ENCODE measurements around the gene MYBPC3. TPM values are rescaled to one million over a fixed set of nuclear protein-coding genes. Genes with fewer than 3 reads are reported as not detected.
"Not testable (repeated sequence)": the region's sequence is repeated elsewhere in the genome, so short reads cannot be mapped to it uniquely, and the experiment has no call there.

MYBPC3 gene
- total RNA-seq, 1 experiment from 2014 or later: not detected

DNA sequence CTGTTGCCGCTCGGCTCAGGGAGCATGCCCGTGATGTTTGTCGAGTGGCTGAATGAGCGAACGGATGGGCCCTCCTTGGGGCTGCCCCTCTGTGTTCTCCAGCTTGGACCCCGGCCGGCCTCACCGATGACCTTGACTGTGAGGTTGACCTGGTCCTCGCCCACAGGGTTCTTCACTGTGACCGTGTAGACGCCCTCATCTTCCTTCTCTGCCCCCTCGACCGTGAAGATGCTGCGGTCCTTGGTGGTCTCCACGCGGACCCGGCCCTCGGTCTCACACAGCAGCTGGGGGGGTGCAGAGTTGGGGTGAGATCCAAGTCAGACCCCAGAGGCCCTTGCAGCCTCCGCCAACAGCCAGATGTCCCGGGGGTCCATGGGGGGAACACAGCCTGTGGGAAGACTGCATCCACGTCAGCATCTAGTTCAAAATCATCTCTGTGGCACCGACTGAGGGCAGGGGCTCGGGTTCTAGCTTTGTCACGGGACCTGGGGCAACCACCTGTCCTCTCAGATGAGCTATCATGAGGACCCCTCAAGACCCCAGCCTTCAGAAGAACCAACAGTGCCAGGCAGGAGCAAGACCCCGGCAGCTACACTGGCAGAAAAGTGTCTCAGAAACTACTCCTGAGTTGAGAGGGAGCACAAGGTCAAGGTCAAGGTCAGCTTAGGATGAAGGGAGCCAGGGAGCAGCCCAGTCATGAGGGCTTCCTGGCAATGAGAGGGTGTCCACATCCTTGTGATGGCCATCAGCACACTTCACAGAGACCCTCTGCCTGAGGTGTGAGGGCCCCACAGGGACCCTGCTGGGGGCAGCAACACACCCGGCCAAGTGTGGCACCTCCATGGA is 13.9 kb downstream of the MYBPC3 start:
- no peak for DNase-seq (ENCODE audit: low read depth)

DNA sequence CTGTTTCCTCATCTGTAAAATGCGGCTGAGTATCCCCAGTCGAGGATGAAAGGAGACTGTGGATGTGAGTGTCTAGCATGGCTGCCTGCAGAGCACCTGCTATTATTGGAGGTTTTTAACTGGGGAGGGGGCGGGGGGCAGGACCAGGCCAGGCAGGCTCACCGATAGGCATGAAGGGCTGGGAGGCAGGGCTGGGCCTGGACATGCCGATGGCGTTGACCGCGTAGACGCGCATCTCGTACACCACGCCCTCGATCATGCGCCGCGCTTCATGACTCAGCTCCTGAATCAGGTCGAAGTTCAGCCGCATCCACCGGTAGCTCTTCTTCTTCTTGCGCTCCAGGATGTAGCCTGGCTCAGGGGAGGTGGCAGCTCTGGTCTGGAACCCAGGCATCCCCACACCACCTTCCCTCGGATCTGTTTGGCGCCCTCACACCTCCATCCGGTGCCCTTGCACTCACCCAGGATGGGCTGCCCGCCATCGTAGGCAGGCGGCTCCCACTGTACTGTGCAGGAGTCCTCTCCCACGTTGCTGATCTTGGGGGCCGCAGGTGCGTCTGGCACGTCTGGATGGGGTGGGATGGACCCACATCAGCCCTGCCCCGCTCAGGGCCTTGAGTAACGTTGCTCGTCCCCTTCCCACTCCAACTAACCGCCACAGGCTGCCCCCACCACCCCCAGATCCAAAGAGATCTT is 15.1 kb downstream of the MYBPC3 start:
- no peak for DNase-seq (ENCODE audit: low read depth)

DNA sequence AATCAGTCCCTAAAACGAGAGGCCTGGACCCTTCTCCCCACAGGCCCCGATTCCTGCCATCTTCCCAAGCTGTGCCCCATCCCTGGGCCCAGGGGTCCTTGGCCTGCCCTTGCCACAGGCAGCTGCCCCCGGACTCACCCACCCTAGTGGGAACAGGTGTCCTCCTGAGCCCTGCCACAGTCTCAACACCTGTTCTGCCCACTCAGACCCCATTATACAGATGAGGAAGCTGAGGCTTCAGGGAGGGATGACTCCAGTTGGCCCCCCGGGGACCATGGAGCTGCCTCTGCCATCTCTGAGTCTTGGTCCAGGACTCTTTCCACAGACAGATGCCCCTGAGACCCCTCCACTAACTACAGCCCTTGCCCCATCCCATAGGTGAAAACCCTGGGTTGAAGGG is 15.9 kb downstream of the MYBPC3 start:
- DNase-seq (ENCODE audit: low read depth): no peak

DNA sequence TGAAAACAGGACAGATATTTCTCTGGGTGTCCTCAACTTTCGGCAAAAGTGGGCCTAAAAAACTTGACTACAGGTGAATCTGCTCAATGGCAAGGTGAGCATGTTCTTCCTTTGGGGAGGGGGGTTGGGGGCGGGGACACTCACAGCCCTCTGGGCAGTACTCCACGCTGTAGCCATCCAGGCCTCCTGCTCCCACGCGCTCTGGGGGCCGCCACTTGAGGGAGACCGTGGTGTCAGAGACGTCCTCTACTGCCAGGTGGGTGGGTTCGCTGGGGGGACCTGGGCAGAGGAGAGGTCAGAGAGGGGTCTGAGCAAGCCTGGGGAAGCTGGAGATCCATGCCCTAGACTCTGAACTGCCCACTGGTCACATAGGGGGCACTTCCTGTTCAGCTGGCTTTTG is 16.8 kb downstream of the MYBPC3 start:
- DNase-seq (ENCODE audit: low read depth): no peak

- not testable (repeated sequence) for DNase-seq (ENCODE audit: low read depth)
Observed at GRCh38 chr11:47334699-47335411, 17.6 kb downstream of the MYBPC3 start.

GRCh38 chr11:47333886-47334443 is 18.5 kb downstream of the MYBPC3 start:
- no peak for DNase-seq (ENCODE audit: low read depth)

DNA sequence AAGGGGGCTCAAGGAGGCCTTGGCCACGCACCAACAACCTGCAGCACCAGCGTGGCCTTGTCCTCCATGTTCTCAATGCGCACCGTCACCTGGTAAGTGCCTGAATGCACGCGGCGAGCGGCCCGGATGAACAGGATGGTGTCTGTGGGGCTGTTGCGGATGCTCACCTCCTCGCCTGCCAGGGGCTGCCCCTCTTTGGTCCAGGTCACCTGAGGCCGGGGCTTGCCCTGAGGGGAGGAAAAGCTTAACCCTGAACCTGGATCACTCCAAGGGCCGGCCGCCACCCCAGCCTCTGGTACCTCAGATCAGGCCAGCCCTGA is 19.0 kb downstream of the MYBPC3 start:
- DNase-seq (ENCODE audit: low read depth): no peak

- DNase-seq (ENCODE audit: low read depth): no peak
Observed at GRCh38 chr11:47332791-47333525, 19.5 kb downstream of the MYBPC3 start.

GRCh38 chr11:47332303-47332711 is 20.2 kb downstream of the MYBPC3 start:
- DNase-seq (ENCODE audit: low read depth): no peak

GRCh38 chr11:47331454-47332302 is 20.8 kb downstream of the MYBPC3 start:
- no peak for DNase-seq (ENCODE audit: low read depth)

DNA sequence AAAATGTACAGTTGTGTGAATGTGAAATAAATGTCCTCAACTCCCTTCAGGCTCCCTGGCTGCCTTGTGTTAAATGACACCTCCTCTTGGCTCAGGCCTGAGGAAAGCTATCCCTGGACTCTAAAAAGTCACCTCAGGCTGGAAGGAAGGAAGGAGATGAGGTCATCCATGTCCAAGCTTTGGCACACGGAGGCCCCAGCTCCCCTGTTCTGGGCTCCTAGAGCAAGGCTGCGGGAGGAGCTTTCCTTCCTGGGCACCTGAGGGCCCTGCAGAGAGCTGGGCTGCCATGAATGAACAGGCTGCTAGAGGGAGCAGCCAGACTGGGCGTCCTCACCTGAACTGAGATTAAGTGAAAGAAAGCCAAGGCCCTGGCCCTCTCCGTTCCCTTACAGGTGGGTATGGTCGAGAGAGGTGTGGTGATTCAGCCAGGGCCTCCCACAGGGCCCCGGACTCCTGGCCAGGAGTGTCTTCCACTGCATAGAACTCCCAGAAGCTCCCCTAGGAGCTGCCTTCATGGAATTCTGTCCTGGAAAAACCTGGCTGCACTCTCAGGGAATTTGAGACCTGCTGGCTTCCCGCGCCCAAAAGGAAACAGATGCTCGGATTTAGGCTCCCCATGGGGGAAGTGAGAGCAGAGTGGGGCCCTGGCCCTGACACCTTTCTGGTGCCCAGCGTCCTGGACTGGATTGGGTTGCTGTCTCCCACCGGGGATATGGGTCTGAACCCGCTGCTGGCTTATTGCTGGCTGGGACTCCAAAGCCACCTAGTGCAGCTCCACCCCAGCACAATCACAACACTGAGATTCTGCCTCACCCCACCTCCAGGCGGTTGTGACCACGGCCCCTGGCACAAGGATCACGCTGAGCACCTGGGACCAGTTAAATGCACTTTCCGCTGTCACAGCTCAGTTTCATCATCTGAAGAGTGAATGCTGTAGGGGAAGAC is 22.2 kb downstream of the MYBPC3 start:
- DNase-seq (ENCODE audit: low read depth): no peak

DNA sequence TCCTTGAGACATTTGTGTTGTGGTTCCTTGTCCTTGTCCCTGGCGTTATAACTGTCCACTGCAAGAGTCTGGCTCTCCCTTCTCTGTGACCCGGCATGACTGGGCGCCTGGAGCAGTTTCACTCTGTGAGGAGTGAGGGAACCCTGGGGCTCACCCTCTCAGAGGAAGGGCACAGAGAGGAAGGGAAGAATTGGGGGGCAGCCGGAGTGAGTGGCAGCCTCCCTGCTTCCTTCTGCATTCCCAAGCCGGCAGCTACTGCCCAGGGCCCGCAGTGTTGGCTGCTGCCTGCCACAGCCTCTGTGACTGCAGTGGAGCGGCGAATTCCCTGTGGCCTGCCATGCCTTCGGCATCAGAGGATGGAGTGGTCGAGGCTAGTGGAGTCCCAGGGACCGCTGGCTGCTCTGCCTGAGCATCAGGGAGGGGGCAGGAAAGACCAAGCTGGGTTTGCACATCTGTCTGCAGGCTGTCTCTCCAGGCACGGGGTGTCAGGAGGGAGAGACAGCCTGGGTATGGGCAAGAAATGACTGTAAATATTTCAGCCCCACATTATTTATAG is 23.0 kb downstream of the MYBPC3 start:
- no peak for DNase-seq (ENCODE audit: low read depth)

- no peak for DNase-seq (ENCODE audit: low read depth)
Observed at GRCh38 chr11:47328449-47329390, 23.8 kb downstream of the MYBPC3 start.

- no peak for DNase-seq (ENCODE audit: low read depth)
Observed at GRCh38 chr11:47327949-47328348, 24.6 kb downstream of the MYBPC3 start.

DNA sequence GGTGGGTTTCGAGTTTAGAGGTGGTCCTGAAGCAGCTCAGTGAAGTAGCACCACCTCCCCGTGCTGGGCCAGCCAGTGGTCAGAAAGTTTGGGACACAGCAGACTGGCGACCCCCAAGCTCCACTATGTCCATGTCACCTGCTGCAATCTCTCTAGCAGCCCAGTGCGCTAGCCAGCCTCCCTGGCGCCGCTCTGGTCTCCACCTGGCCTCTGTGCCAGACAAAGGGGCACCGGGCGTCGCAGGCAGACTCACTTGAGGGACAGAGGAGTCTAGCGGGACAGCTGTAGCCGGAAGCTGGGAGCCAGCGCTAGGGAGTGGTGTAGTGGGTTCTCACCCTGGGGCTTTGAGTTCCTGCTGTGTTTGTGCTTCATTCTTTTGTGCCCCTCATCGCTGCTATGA is 25.5 kb downstream of the MYBPC3 start:
- DNase-seq (ENCODE audit: low read depth): no peak

DNA sequence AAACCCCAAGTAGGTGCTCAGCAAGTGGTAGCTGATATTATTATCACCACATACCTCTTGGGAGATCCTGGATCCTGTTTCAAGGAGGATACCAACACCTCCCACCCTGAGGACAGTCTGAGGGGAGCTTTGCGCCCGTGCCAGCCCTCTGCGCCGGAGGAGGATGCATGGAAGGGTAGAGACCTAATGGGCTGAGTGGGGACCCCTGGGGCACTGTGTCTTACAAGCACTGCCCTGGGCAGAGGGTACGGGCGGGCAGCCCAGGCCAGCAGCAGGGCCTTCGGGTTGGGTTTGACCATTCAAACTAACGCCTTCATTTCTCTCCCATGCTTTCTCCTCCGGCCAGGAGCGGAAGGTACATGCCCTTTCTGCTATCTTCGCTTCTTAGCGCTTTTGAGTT is 26.3 kb downstream of the MYBPC3 start:
- DNase-seq (ENCODE audit: low read depth): no peak

DNA sequence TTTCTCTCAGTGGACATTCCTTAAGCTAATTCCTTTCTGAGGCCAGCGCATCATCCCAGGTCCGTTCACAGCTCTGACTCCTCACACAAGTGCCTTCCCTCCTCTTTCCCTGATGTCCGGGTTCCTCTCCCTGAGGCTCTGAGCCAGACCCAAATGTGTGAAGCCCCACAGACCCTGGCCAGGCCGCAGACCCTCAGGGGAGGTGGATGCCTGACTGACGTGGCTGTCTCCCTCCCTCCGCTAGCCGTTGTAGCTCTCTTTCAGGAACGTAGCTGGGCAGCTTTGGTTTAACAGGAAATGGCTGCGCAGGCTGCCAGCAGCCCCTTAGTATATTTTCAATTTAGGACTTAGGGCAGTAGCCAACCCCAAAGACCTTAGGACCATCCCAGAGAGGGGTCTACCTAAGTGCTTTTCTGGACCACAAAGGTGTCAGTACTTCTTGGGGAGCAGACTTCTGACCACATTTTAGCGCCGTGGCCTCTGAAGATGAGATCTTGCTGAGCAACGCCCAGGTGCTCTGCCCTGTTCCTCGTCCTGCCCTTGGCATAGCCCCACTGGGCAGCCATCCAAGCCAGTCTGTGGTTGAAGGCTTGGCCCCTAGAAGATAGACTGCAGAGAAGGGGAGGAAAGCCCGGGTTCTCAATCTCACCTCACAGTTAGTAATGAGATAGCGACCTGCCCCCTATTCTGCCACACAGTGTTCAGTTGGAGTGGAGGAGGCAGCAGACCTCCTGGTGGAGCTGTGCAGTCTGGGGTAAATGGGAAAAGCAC is 27.0 kb downstream of the MYBPC3 start:
- no peak for DNase-seq (ENCODE audit: low read depth)

Data from RPMI7951 (cell line).